GM19351 (cell line): ENCODE measurements around the gene TRIOBP.

Source experiments
- ATAC-seq: cut with Tn5 transposase; IDR thresholded peaks from one replicate; pipeline ENCODE4 v1.9.1; 2021; ENCODE audit warnings: mild to moderate bottlenecking, moderate library complexity; ENCODE audit not compliant: unreplicated experiment

TRIOBP gene

DNA sequence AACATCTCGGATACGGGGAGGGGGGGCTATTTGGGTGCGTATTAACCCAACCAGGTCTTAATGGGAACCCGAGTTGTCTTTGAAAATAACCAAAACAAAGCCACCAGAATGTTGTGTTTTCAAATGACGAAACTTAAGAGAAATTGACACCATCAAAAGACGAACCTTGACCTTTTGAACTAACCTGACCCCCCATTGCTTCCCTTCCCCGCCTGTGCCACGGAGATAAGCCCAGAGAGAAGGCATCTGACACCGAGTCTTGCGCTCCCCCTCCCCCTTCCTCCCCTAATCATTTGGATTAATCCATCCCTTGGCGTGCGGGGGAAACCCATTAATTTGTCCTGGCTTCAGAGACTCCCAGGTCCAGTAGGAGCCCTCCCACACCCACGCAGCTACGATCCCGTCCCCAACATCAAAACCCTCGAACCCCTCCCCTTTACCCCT lies 106.4 kb downstream of the TRIOBP start:
- no peak for ATAC-seq

DNA sequence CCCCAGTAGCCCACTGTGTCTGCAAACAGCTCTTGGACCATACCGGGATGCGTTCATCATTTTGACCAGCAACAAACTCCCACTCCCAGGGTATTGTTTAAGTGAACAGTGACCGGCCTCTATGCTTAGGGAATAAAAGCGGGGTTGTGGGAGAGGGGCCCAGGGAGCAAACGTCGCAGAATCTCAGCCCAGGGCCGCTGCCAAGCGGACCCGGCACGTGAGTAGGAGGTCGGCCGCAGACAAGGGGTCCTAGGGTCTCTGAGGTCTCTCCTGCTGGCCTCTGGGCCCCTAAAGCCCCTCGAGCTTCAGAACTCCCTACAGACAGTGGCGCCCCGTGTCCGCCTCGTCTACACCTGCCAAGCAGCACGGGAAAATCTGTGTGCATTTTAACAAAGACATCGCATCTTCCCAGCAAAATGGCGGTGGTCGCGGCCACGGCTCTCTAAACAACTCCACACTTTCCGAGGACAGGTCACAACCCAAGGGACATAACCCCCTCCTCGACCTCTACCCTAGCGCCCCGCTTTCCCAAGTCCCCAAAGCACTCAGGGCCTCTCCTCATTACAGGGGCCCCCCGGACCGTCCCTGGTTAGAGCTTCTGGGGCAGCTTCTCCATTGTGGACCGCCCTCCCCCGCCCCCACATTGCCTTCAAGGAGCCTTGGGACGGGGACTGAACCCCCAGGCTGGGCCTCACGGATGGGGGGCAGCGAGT lies 106.9 kb downstream of the TRIOBP start:
- ATAC-seq = no peak

DNA sequence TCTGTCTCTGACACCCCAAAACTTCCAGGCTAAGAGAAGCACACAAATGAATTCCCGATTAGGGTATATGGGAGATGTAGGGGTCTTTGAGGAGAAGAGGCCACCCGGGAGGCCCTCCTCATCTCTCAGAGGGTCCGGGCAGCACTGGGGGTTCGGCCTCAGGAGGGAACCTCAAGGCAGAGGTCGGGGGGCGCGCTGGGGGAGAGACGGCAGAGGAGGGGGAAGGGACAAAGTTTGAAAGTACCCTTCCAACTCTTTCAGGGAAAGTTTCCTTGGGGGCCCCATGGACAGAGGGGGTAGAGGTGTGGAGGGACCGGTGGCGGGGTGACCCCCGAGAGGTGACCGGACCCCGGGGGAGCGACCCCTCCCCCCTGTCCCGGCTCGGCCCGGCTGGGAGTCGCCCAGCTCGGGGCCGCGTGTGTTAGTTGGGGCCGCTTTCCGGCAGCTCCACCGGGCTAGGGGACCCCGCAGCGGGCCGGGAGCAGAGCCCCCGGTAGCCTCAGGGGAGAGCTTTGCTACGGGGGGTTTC lies 107.6 kb downstream of the TRIOBP start:
- no peak for ATAC-seq

DNA sequence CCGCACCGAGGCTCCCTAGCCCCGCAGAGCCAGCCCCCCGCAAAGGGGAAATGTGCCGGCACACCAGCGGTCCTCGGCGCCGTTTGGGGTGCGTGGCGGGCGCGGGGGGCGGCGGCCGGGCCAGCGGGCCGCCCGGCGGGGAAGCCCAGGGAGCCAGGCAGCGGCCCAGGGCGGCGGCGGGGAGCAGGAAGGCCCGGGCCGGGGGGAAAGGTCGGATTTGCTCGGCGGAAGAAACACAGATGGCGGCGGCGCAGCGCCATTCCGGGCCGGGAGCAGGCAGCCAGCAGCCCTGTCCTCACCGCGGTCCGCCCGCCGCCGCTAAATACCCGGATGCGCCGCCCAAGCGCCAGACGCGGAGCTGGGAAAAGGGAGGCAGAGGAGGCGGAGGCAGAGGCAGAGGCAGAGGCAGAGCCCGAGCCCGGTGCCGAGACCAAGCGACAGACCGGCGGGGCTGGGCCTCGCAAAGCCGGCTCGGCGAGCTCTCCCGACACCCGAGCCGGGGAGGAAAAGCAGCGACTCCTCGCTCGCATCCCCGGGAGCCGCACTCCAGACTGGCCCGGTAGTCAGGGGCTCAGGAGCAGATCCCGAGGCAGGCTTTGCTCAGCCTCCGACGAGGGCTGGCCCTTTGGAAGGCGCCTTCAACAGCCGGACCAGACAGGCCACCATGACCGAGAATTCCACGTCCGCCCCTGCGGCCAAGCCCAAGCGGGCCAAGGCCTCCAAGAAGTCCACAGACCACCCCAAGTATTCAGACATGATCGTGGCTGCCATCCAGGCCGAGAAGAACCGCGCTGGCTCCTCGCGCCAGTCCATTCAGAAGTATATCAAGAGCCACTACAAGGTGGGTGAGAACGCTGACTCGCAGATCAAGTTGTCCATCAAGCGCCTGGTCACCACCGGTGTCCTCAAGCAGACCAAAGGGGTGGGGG lies 108.3 kb downstream of the TRIOBP start:
- ATAC-seq = no peak

DNA sequence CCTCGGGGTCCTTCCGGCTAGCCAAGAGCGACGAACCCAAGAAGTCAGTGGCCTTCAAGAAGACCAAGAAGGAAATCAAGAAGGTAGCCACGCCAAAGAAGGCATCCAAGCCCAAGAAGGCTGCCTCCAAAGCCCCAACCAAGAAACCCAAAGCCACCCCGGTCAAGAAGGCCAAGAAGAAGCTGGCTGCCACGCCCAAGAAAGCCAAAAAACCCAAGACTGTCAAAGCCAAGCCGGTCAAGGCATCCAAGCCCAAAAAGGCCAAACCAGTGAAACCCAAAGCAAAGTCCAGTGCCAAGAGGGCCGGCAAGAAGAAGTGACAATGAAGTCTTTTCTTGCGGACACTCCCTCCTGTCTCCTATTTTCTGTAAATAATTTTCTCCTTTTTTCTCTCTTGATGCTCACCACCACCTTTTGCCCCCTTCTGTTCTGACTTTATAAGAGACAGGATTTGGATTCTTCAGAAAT lies 109.0 kb downstream of the TRIOBP start:
- no peak for ATAC-seq

DNA sequence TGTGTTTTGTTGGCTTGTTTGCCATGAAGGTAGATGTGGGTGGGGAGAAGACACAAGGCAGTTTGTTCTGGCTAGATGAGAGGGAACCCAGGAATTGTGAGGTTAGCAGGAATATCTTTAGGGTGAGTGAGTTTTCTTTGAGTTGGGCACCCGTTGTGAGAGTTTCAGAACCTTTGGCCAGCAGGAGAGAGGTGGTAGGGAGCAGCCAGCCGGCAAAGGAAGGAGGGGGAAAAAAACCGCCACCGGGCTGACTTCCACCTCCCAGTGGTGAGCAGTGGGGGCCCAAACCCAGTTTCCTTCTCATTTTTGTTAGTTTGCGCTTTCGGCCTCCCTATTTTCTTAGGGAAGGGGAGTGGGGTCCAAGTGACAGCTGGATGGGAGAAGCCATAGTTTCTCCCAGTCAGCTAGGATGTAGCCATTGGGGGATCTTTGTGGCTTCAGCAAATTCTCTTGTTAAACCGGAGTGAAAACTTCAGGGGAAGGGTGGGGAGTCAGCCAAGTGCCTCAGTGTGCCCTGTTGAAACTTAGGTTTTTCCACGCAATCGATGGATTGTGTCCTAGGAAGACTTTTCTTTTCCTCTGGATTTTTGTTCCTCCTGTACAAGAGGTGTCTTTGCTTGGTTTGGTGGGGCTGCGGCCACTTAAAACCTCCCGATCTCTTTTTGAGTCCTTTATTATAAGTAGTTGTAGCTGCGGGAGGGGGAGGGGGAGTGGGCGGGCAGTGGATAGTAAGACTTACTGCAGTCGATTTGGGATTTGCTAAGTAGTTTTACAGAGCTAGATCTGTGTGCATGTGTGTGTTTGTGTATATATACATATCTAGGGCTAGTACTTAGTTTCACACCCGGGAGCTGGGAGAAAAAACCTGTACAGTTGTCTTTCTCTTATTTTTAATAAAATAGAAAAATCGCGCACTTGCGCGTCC lies 109.8 kb downstream of the TRIOBP start:
- ATAC-seq = no peak

DNA sequence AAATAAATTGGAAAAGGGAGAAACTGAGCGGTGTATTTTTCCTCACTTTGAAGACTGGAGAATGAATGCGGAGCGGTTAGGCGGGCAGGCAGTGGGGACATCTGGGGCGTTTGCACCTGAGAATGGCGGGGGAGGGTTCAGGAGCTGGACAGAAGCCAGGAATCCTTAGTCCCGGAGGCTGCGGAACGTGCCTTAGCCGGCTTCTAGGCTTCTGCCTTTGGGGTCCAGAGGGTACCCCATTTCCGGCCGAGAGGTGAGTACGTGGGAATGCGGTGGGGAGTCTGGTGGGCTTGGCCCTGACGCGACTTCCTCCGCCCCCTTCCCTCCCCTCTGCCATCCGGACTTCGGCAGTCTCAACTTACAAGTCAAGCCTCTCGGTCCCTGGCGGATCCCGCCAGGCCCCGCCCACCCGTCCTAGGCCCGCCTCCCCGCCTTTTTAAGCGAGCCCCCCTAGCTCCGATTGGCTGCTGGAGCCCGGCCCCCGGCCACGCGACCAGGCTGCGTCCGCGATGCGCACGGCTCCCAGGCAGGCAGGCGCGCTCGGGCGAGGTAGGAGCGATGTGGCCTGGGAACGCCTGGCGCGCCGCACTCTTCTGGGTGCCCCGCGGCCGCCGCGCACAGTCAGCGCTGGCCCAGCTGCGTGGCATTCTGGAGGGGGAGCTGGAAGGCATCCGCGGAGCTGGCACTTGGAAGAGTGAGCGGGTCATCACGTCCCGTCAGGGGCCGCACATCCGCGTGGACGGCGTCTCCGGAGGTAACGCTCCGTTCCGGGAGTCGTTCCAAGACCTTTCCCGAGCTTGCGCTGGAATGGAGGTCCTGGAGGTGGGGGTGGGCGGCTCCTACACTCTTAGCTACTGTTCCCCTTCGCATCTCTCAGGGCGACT lies 110.8 kb downstream of the TRIOBP start, which contains the start of gene GCAT:
Gene GCAT (plus strand): TSS at position 525 of the 884 bp plus-strand sequence. CDS start 34 bp downstream, at position 559.
- ATAC-seq = peak; percentile 82

DNA sequence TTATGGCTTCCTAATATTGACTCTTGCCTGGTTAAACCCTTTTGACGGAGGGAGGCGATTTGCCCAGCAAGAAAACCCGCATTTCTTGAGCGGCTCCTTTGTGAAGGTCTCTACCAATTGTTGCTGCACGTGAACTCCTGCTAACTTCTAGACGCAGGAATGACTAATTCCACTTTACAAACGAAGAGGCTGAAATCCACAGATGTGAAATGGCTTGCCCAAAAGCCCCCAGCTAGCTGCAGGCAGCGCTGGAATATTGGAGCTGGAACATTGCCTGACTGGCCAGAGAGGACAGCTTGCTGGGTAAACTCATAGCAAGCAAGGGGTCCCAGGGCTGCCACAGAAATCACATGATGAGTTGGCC lies 111.4 kb downstream of the TRIOBP start:
- ATAC-seq = no peak

DNA sequence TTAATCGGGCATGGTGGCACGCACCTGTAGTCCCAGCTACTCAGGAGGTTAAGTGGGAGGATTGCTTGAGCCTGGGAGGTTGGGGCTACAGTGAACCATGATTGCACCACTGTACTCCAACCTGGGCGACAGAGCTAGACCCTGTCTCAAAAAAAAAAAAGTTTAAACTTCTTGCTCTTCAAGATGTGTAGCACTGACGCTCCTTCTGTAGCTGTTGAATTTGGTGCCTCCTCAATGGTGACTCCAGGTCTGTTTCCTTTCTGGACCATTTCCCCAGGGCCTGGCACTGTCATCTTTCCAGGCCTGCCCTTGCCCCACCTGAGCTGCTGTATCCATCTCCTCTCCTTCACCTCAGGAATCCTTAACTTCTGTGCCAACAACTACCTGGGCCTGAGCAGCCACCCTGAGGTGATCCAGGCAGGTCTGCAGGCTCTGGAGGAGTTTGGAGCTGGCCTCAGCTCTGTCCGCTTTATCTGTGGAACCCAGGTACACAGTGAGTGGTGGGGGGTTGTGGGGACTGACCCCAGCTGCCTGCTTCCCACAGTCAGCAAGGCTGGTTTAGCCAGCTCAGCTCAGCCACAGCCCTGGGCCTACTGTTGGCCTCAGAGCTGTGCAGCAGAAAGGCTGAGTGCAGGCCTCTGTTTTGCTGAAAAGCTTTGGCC lies 113.0 kb downstream of the TRIOBP start:
- ATAC-seq = no peak

DNA sequence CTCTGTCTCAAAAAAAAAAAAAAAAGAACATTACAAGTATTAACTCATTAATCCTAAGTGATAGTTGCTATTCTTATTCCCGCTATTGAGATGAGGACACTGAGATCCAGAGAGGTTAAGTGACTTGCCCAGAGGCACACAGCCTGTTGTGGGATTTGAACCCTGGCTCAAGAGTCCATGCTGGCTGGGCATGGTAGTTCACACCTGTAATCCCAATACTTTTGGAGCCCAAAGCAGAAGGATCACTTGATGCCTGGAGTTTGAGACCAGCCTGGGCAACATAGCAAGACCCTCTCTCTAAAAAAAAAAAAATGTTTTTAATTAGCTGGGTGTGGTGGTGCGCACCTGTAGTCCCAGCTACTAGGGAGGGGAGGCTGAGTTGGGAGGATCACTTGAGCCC lies 115.0 kb downstream of the TRIOBP start:
- ATAC-seq = no peak

DNA sequence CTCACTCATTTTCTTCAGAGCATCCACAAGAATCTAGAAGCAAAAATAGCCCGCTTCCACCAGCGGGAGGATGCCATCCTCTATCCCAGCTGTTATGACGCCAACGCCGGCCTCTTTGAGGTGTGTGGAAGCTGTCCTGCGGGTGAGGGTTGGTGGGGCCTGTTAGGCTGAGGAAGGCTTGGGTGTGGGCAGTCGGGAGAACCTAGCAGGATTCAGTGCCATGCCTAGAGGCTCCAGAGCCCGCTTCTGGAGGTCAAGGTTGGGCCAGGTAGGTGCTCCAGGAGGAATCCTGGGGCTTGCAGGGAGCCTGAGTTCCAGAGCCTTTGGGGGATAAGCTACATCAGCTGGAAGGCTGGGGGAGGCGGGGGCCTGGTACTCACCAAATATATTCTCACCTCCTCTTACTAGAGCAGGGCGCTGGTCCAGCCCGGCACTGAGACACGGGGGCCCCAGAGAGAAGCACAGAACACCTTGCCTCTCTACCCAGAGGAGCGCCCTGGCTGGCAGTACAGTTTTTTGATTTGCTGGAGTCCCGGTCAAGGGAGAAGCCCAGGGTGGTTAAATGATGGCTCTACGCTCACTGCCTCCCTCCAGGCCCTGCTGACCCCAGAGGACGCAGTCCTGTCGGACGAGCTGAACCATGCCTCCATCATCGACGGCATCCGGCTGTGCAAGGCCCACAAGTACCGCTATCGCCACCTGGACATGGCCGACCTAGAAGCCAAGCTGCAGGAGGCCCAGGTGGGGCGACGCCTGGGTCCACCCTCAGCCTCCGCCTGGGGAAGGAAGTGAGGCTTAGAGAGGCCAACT lies 116.2 kb downstream of the TRIOBP start:
- no peak for ATAC-seq

DNA sequence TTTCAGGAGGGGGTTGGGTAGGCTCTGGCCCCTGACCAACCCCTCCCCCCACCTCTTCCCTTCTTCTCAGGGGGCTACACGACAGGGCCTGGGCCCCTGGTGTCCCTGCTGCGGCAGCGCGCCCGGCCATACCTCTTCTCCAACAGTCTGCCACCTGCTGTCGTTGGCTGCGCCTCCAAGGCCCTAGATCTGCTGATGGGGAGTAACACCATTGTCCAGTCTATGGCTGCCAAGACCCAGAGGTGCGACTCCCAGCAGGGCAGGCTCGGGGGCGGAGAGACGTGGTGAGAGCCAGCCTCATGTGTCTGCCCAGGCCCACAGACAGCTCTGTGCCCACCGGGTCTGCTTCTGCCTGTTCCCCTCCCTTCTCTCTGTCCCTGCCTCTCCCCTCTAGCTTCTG lies 118.7 kb downstream of the TRIOBP start:
- no peak for ATAC-seq

DNA sequence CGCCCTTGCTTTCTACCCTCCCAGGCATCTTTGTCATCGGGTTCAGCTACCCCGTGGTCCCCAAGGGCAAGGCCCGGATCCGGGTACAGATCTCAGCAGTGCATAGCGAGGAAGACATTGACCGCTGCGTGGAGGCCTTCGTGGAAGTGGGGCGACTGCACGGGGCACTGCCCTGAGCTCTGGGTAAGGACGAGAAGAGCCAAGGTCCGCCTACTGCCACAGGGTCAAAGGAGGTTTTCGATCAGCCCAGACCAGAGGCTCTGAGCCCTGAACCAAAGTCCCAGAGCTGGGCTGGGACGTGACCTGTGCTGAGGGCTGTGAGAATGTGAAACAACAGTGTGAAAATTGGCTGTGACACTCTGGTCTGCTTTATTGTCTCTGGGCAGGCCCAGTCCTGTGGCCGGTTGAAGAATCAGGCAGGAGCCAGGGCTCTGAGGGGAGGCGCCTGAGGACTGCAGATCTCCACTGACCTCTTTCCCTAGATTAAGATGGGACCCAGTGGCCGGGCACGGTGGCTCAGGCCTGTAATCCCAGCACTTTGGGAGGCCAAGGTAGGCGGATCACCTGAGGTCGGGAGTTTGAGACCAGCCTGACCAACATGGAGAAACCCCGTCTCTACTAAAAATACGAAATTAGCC lies 119.8 kb downstream of the TRIOBP start:
- ATAC-seq = no peak

DNA sequence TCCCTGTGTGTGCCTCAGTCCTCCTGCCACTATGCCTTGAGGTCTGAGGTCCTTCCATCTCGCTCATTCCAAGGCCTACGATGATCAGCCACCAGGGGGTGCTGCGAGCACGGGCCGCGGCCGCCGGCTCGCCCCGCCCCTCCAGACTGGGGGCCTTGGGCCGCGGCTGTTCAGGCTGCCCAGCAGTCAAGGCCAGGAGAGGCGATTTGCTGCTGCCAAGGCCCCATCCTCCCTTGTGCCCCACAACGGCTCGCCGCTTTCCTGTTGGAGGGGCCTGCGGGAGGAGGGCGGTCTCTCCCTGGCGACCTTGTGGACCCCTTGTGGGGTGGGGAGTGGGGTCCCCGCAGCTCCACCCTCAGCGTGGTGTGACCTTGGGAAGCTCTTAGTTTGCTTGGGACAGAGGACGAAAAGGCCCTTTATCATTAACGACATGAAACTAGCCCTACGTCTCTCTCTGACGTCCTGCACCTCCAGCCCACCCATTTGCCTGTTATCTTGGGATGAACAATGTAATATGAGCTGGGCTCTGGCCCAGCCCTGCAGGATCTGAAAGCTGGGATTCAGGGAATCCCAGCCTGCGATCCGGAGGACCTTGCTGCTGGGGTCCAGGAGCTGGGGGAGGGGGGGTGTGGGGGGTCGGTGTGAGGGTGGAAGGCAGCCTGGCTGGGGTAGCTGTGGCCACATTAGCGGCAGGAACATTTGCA lies 121.0 kb downstream of the TRIOBP start:
- no peak for ATAC-seq

DNA sequence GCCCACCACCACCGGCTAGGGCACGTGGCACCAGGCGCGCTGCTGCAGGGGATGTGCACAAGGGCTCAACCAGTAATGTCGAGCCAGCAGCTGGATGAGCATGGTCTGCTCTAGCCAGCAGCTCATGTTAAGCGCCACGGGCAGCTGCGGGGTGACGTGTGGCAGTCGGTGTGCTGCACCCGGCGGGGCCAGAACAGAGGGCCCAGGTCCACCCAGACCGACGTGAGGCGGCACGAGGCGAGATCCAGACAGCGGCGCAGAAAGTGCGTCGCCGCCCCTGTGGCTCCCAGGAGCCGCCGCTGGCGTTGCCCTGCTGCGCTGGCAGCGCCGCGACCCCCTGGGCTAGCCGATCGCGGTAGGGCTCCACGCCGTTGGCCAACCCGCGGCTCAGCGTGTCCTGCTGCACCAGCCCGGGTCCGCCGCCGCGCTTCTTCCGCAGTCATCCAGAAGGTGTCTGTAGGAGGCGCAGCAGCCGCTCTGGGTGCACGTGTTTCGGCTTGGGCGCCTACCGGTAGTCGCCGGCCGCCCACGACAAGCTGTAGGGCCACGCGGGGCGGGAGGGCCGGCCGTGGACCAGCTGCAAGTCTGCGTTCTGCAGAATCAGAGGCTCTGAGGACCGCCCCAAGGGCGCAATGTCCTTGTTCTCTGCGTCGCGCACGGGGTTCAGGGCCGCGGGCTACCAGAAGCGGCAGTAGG lies 121.7 kb downstream of the TRIOBP start:
- no peak for ATAC-seq

DNA sequence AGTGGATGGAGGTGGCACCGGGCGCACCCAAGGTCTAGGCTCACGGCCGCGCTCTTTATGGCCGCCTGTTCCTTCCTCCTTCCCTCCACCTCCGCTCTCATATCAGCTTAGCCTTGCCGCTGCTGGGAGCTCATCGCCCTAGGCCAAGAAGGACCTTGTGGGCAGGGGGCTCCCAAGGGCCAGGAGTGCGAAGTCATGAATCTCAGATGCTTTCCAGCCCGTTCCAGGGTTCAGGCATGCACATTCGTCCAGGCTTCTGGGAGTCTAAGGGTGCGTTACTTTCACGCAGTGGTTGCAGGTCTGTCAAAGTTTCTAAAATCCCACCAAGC lies 122.2 kb downstream of the TRIOBP start:
- ATAC-seq = no peak

DNA sequence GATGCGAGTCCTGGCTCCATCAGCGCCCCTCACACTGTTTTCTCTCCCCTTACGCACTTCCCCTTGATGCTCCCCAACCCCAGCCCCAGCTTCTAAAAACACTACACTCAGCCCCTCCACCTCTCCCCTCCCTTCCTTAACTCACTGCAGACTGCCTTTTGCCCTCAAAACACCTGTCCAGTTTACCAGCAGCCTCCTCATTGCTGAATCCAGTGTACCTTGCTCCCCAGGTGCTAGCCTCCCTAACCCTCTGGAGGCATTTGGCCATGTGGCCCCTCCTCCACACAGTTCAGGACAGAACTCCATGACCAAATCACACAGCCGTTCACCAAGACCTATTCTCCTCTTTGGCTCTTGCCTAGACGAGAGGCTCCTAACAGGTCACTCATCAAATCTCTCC lies 123.5 kb downstream of the TRIOBP start:
- ATAC-seq = no peak
